Measurements from ENCODE around the gene EIF3L.
A peak's percentile ranks its signal among the peaks of the same experiment; 100 is the strongest.

The EIF3L gene

DNA sequence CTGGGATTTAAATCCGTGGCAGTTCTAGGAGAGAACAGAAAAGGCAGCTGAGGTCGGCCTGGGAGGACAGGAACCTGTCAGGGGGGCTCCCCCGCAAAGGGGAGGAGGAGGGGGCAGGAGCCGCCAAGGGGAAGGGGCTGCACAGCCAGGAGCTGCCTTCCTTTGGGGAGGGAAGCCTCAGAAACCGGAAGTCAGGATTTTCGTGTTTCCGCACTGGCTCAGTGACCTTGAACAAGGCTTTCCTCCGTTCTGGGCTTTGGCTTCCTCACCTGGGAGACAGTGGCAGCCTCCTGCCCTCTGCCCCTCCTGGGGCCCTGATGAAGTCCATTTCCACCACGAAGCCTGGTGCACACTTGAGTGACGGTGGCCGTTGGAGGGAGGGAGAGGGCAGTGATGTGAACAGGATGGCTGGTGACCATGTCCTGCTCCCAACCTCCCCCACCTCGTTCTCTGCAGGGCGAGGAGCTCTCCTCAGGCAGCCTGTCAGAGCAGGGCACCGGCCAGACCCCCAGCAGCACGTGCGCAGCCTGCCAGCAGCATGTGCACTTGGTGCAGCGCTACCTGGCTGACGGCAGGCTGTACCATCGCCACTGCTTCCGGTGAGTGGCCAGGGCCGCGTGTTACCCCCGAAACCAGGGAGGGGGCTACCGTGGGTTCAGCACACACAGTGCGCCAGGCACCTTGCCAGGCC, 69.5 kb downstream of the EIF3L start:
- Mint-ChIP-seq H3K9me3 (no peaks in the 10 kb centered on the region), H3K36me3 (ENCODE audit: low read depth) (peaks cover 34% of the 10 kb centered on the region), H3K27ac (no peak overlapping the region), H3K4me1 (ENCODE audit: low read depth) (peaks cover 4% of the 10 kb centered on the region), H3K27me3 (no peaks in the 10 kb centered on the region), H3K4me3 (no peak overlapping the region)
- no peak for DNase-seq

DNA sequence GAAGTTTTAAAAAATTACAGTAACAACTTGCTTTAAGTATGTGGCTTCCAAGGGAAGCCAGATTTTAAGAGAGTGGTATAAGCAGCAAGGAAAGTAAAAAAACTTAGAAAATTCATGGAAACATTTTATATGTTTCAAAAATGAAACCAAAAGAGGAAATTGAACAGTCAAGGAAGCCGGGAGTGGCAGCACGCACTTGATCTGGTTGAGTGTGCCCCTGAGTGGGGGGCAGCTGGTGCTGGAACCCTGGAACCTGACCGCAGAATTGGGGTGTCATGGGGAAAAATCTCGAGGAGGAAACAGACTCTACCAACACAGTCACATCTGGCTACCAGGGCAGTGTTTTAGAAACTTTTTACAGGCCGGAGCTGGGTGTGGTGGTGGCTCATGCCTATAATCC, 70.9 kb downstream of the EIF3L start:
- H3K9me3 Mint-ChIP-seq, result no peaks in the 10 kb centered on the region
- no peak for DNase-seq
- no peaks in the 10 kb centered on the region for H3K27me3 Mint-ChIP-seq
- H3K27ac Mint-ChIP-seq, result peak overlapping the region; percentile 90
- H3K4me1 Mint-ChIP-seq (ENCODE audit: low read depth), result peaks cover 4% of the 10 kb centered on the region
- peak overlapping the region; percentile 30 for H3K4me3 Mint-ChIP-seq
- peaks cover 34% of the 10 kb centered on the region for H3K36me3 Mint-ChIP-seq (ENCODE audit: low read depth)

DNA sequence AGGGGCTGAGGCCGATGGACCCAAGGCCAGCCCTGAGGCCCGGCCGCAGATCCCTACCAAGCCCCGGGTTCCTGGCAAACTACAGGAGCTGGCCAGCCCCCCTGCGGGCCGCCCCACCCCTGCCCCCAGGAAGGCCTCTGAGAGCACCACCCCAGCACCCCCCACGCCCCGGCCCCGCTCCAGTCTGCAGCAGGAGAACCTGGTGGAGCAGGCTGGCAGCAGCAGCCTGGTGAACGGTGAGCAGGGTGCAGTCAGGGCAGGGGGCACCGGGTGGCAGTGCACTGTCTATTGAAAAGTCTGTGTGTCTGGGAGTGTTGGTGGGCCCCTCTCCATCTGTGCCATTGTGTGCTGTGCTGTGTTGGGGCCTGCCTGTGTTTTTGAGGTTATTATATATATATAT, 73.0 kb downstream of the EIF3L start:
- DNase-seq, result no peak
- H3K4me3 Mint-ChIP-seq, result no peak overlapping the region
- H3K9me3 Mint-ChIP-seq, result no peaks in the 10 kb centered on the region
- H3K27ac Mint-ChIP-seq, result no peak overlapping the region
- peaks cover 4% of the 10 kb centered on the region for H3K4me1 Mint-ChIP-seq (ENCODE audit: low read depth)
- H3K27me3 Mint-ChIP-seq, result no peaks in the 10 kb centered on the region
- H3K36me3 Mint-ChIP-seq (ENCODE audit: low read depth), result peaks cover 41% of the 10 kb centered on the region

DNA sequence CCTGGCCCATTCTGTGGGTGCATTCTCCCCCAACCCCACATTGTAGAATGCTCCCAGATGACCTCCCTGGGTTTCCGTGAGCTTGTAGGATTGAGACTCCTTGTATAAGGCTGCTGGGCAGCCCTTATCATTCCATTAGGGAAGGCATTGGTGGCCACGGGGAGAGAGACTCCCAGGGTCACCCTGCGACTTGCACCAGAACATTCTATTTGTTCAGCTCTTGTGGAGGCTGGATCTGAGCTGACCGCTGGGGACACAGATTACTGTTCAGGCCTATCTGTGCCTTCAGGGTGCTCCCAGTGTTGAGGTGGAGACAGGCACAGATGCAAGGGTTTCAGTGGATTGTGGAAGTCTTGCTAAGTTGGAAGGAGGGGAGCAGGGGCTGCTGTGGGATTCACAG, 74.7 kb downstream of the EIF3L start:
- Mint-ChIP-seq H3K4me1 (ENCODE audit: low read depth) (peaks cover 4% of the 10 kb centered on the region), H3K36me3 (ENCODE audit: low read depth) (peaks cover 45% of the 10 kb centered on the region), H3K27me3 (no peaks in the 10 kb centered on the region), H3K27ac (no peak overlapping the region), H3K9me3 (no peaks in the 10 kb centered on the region), H3K4me3 (no peak overlapping the region)
- no peak for DNase-seq

DNA sequence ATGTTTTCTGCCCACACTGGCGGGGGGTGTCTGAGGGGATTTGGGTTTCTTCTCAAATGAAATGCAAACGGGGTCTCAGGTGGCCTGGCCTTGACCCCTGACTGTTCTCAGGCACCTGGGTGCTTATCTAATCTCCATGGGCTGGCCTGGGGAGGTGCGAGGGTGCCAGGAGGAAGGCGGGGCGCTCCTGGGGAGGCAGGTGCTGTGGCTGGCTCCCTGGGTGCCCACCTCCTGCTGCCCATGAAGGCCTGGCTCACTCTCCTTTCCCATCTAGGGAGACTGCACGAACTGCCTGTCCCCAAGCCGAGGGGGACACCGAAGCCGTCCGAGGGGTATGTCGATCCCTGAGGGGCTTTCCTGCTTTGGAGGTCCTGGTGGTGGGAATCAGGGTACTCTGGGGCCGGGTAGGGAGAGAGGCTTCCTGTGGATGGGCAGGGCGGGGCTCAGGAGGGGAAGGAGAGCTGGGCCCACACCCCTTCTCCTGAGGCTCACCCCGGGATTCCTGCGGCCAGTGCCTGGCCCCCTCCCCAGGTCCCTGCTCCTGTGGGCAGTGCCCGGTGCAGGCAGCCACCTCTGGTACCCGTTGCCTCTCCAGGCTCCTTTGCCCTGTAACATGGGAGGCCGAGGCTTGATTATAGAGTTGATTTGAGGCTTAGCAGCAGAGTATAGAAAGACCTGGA, 75.3 kb downstream of the EIF3L start:
- Mint-ChIP-seq H3K27me3 (no peaks in the 10 kb centered on the region), H3K27ac (no peak overlapping the region), H3K9me3 (no peaks in the 10 kb centered on the region), H3K4me3 (no peak overlapping the region), H3K36me3 (ENCODE audit: low read depth) (peaks cover 49% of the 10 kb centered on the region), H3K4me1 (ENCODE audit: low read depth) (peaks cover 4% of the 10 kb centered on the region)
- no peak for DNase-seq

DNA sequence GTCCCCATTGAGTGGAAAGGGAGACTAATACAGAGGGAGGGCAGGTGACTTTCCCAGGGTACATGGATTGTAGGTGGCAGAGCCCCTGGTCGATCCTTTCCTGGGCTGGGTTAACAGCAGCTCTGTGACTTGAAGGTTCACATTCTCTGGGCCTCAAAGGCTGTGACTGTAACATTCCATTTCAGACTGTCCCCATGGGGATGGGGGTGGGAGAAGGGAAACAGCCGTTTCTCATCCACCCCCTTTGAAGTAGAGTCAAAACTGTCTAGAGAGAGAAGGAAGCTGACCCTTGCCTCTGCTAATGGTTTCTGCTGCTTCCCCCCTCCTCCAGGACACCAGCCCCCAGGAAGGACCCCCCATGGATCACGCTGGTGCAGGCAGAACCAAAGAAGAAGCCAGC, 76.1 kb downstream of the EIF3L start:
- no peaks in the 10 kb centered on the region for H3K27me3 Mint-ChIP-seq
- no peaks in the 10 kb centered on the region for H3K4me1 Mint-ChIP-seq (ENCODE audit: low read depth)
- no peak for DNase-seq
- H3K36me3 Mint-ChIP-seq (ENCODE audit: low read depth), result peaks cover 45% of the 10 kb centered on the region
- no peak overlapping the region for H3K4me3 Mint-ChIP-seq
- no peaks in the 10 kb centered on the region for H3K9me3 Mint-ChIP-seq
- no peak overlapping the region for H3K27ac Mint-ChIP-seq

DNA sequence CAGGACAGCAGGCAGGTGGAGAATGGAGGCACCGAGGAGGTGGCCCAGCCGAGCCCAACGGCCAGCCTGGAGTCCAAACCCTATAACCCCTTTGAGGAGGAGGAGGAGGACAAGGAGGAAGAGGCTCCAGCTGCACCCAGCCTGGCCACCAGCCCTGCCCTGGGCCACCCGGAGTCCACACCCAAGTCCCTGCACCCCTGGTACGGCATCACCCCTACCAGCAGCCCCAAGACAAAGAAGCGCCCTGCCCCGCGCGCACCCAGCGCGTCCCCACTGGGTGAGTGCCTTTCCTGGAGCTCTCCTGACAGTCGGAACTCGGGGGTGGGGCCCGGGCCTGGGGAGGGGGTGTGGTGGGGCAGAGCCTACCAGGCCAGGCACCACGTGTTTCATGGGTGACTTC, 76.5 kb downstream of the EIF3L start:
- H3K27me3 Mint-ChIP-seq, result no peaks in the 10 kb centered on the region
- no peaks in the 10 kb centered on the region for H3K9me3 Mint-ChIP-seq
- DNase-seq, result no peak
- H3K27ac Mint-ChIP-seq, result no peak overlapping the region
- no peaks in the 10 kb centered on the region for H3K4me1 Mint-ChIP-seq (ENCODE audit: low read depth)
- H3K36me3 Mint-ChIP-seq (ENCODE audit: low read depth), result peaks cover 44% of the 10 kb centered on the region
- H3K4me3 Mint-ChIP-seq, result no peak overlapping the region

DNA sequence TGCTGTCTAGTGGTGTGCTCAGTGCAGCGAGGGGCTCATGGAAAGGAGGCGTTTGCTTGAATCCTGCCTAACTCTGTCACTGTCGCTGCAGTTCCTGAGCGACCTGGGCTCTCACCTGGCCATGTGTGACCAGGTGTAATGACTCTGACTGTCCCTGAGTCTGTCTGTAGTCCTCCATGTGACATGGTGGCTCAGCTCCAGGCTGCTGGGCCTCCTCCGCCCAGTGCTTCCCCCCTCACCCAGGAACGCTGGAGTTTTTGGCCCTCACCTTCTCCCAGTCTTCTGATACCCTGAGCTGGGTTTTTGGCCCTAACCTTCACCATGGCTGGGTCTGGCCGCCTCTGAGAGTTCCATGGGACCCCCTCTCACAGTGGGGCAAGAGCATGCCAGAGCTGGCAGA, 77.1 kb downstream of the EIF3L start:
- Mint-ChIP-seq H3K27me3 (no peaks in the 10 kb centered on the region), H3K4me1 (ENCODE audit: low read depth) (no peaks in the 10 kb centered on the region)

DNA sequence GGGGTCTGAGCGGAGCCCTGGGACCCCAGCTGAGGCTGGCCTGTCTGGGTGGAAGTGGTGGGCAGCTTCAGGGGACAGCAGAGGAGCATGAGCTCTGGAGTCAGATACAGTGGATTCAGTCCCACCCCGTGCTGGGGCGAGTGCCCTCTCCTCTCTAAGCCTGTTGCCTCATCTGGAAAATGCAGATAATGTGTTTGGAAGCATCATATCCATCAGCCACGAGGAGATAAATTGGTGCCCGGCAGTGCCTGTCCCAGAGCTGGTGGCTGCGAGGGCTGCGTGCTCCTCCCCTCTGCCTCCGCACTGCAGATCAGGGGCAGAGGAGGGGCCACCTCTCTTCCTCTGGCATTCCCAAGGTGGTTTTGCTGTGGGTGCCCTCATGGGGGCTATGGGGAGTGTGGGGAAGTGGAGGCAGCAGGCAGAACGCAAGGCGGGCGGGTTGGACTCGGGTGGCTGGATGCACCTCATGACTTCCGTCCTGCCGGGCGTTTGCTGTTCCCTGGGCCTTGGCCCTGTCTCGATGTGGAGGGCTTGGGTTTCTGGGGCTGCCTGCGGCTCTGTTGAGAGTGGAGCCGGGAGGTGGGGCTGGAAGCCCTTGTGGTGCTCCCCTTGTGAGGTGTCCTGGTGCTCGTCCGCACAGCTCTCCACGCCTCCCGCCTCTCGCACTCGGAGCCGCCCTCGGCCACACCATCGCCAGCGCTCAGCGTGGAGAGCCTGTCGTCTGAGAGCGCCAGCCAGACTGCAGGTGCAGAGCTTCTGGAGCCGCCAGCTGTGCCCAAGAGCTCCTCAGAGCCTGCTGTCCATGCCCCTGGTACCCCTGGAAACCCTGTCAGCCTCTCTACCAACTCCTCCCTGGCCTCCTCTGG, 77.8 kb downstream of the EIF3L start:
- DNase-seq, result no peak
- H3K9me3 Mint-ChIP-seq, result no peaks in the 10 kb centered on the region
- no peak overlapping the region for H3K27ac Mint-ChIP-seq
- no peaks in the 10 kb centered on the region for H3K27me3 Mint-ChIP-seq
- peaks cover 41% of the 10 kb centered on the region for H3K36me3 Mint-ChIP-seq (ENCODE audit: low read depth)
- H3K4me1 Mint-ChIP-seq (ENCODE audit: low read depth), result no peaks in the 10 kb centered on the region
- no peak overlapping the region for H3K4me3 Mint-ChIP-seq

More for the DNA sequence above, 77.1 kb downstream of the EIF3L start:
- Mint-ChIP-seq H3K9me3 (no peaks in the 10 kb centered on the region), H3K4me3 (no peak overlapping the region), H3K36me3 (ENCODE audit: low read depth) (peaks cover 41% of the 10 kb centered on the region), H3K27ac (no peak overlapping the region)
- no peak for DNase-seq

DNA sequence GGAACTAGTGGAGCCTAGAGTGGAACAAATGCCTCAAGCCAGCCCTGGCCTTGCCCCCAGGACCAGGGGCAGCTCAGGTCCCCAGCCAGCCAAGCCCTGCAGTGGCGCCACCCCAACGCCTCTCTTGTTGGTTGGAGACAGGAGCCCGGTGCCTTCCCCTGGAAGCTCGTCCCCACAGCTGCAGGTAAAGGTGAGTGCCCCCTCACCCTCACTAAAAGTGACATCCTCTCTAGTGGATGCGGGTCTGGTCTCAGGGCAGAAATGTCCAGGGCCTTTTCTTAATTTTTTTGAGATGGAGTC, 78.4 kb downstream of the EIF3L start:
- H3K4me3 Mint-ChIP-seq, result no peak overlapping the region
- H3K27ac Mint-ChIP-seq, result no peak overlapping the region
- H3K36me3 Mint-ChIP-seq (ENCODE audit: low read depth), result peaks cover 44% of the 10 kb centered on the region
- no peaks in the 10 kb centered on the region for H3K27me3 Mint-ChIP-seq
- H3K4me1 Mint-ChIP-seq (ENCODE audit: low read depth), result no peaks in the 10 kb centered on the region
- H3K9me3 Mint-ChIP-seq, result no peaks in the 10 kb centered on the region
- no peak for DNase-seq

DNA sequence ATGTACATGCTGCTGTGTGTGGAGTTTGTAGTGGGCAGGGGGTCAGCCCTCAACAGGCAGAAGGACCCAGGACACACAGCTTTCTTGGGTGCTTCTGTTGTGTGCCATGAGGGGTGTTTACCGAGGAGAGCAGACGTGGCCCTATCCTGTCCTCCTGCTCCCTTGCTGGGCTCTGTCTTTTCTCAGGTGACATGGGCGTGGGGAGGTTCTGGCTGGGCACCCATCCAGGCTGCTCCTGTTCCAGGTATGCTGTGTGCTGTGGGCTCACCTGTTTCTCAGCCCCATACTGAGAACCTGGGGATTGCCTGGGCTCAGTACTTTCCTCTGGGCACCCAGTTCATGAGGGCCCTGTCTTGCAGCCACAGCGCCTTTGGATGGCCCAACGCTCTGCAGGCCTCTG, 80.2 kb downstream of the EIF3L start:
- peak overlapping the region; percentile 2 for H3K27ac Mint-ChIP-seq

DNA sequence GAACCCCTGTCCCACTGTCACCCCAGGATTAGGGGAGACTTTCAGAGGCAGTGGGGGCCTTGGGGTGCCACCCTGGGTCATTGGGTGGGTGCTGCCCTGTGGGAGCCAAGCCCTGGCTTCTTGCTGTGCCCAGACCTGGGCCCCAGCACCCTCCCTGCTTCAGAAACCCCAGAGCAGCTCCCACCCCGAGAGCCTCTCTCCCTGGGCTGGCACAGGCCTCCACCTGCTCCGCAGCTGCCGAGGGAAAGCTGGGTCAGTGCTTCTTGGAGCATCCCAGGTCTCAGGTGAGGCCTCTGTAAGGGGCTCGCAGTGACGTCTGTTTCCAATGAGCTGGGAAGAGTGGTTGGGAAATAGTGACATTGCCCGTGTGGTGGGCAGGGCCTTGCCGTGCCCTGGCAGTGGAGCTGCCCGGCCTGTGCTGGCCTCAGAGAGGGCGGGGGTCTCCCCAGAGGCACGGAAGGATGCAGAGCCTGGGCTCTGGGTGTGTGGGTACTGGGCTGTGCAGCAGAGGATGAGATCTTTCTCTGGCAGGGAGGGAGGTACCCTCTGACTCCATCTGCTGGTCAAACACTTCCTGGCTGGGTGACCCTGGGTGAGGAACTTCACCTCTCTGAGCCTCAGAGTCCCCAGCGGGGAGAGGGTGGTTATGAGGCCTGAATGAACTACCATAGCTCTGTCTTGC, 81.2 kb downstream of the EIF3L start:
- Mint-ChIP-seq H3K36me3 (ENCODE audit: low read depth) (peaks cover 48% of the 10 kb centered on the region), H3K9me3 (no peaks in the 10 kb centered on the region), H3K4me1 (ENCODE audit: low read depth) (peaks cover 11% of the 10 kb centered on the region), H3K4me3 (no peak overlapping the region), H3K27ac (peak overlapping the region; percentile 50), H3K27me3 (no peaks in the 10 kb centered on the region)
- DNase-seq, result no peak

More for the DNA sequence above, 80.2 kb downstream of the EIF3L start:
- peaks cover 50% of the 10 kb centered on the region for H3K36me3 Mint-ChIP-seq (ENCODE audit: low read depth)
- no peak overlapping the region for H3K4me3 Mint-ChIP-seq
- no peaks in the 10 kb centered on the region for H3K27me3 Mint-ChIP-seq
- no peaks in the 10 kb centered on the region for H3K9me3 Mint-ChIP-seq
- DNase-seq, result no peak
- peaks cover 11% of the 10 kb centered on the region for H3K4me1 Mint-ChIP-seq (ENCODE audit: low read depth)

DNA sequence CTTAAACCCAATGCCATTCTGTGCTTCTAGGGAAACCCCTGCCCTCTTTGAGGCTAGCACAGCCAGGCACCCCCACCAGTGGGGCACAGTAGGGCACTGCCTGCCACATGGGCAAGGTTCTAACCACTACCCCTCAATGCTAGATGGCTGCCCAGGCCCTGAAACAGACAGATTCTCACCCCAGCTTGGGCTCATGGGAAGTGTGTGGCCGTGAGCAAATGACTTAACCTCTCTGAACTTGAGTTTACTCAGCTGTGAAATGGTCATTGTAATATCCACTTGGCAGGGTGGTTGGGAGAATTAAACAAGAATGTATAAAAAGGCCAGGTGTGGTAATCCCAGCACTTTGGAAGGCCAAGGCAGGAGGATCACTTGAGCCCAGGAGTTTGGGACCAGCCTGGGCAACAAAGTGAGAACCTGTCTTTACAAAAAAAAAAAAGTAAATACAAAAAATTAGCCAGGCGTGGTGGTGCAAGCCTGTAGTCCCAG, 81.8 kb downstream of the EIF3L start:
- Mint-ChIP-seq H3K27me3 (no peaks in the 10 kb centered on the region), H3K4me3 (no peak overlapping the region), H3K4me1 (ENCODE audit: low read depth) (peaks cover 11% of the 10 kb centered on the region), H3K27ac (peak overlapping the region; percentile 50), H3K9me3 (no peaks in the 10 kb centered on the region), H3K36me3 (ENCODE audit: low read depth) (peaks cover 44% of the 10 kb centered on the region)
- DNase-seq, result no peak

DNA sequence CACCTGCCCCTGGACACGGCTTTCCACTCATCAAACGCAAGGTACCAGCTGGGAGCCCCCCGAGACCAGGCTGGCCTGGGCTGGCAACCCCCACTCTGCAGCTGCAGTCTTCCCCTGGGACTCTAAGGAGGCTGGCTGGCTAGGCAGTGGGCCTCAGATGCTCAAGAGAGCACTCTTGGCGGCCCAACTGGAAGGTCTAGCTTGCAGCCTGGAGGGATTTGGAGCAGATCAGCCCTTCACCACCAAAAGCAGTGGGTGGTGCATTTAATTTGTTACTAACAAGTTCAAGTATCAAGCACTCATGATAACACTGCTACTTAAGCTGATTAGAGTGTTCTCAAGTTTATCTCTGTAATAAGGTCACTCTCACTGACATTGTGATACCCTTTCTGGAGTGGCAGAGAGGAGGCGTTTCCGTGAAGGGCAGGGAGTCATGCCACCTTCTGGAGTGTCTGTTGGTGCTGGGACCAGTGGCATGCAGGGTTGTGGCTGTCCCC, 82.7 kb downstream of the EIF3L start:
- Mint-ChIP-seq H3K4me3 (no peak overlapping the region), H3K9me3 (no peaks in the 10 kb centered on the region), H3K36me3 (ENCODE audit: low read depth) (peaks cover 42% of the 10 kb centered on the region), H3K4me1 (ENCODE audit: low read depth) (peaks cover 11% of the 10 kb centered on the region), H3K27ac (no peak overlapping the region), H3K27me3 (no peaks in the 10 kb centered on the region)
- DNase-seq, result no peak
